ENCODE measurements around the gene PCDH15.

PCDH15 gene

DNA sequence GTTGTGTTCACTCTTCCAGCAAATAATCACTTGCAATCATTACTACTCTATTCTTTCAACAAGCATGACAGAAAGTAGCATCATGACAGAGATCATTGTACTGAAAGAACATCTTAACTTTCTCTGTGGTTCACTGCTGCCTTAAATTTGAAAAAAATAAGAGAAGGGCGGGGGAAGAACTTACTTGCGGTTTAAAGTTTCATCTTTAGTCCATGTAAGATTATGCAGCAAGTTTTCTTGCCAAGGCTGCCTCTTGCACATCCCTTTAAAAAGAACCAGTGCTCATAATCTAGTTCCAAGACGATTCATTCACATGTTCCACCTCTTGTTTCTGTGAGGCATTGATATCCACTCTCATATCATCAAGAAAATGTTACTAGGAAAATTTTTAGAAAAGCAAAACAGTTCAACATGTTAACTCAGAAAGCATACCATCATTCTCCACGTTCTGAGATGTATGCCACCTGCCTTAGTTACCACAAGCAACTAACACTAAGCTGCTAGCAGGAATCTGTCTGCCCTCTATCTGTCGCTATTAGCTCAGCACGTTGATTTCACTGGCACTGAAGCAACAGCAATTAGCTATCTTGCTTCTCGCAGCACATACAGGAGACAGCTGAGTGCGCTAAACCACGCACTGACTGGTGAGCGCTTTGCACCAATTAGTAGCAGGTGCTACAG, at the start of gene PCDH15:
TSS of gene PCDH15 (minus strand) at position 491 of the 681 bp plus-strand sequence. CDS start 136,969 bp downstream, outside the sequence.
- no peak for DNase-seq

DNA sequence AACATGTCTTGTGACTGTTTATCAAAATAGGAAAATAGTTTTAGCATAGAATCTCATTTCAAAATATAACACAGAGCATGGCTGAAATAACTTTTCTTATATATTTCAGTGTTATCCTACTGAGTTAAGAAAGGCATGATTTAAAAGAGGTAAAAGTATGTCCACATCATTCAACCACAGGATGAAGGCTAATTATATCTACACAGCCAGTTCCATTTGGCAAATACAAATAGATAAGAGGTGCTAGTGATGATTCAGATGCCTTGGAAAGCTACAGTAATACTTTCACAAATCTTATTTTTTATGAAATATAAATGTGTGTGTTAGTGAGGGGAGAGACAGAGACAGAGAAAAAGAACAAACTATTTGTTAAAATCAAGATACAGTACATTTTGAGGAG, 42.9 kb upstream of the PCDH15 start:
- no peak for DNase-seq

DNA sequence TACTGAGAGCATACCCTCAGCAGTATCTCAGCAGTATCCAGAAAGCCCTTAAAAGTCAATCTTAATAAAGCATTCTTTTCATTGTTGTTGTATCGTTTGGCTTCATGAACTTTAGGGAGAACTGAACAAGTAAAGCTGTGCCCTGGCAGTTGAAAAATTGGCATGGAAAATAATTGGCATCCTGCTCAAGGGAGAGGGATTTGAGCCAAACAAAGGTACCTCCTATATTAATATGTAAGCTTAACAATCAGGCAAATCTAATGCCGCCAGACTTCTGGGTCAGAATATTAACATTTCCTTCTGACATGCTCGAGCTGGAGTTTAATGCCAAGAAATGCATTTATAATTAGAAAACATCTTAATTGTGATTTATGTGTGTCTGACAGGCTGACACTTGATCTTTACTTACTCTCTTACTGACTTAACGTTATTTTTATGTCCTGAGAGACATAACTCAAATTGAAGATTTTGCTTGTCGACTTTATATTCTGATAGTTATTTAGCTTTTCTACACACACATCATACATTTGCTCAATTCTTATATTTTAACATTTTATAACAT, 42.1 kb upstream of the PCDH15 start:
- DNase-seq = no peak

DNA sequence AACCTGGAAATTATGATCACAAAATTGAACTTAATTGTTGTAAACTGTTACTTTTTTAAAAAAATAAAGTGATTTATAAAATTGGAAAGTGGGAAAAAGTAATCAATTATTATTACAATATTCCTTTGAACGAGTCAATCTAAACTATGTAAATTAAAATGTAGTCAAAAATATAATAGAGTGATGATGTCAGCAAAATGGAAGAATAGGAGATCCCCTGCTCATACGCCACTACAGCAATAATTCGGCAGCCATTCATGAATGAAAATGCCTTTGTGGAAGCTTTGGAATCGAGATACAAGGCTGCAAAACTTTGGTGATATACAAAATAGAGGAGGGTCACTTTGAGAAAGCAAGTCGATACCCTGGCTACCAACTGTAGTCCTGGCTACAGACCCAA, 36.4 kb upstream of the PCDH15 start:
- DNase-seq = no peak

DNA sequence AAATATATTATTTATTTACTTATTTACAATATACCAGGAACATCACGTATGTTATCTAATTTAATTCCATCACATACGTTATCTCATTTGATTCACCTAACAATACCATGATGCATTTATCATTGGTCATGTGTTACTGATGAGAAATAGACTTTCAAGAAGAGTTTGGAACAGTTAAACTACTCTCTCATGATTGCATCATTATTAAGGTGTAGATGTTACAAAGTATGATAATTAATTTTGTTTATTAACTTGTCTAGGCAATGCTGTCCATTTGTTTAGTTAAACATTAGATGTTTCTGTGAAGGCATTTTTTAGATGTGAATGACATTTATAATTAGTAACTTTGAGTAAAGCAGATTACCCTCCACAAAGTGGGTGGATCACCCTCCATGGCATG, 32.0 kb upstream of the PCDH15 start:
- no peak for DNase-seq

DNA sequence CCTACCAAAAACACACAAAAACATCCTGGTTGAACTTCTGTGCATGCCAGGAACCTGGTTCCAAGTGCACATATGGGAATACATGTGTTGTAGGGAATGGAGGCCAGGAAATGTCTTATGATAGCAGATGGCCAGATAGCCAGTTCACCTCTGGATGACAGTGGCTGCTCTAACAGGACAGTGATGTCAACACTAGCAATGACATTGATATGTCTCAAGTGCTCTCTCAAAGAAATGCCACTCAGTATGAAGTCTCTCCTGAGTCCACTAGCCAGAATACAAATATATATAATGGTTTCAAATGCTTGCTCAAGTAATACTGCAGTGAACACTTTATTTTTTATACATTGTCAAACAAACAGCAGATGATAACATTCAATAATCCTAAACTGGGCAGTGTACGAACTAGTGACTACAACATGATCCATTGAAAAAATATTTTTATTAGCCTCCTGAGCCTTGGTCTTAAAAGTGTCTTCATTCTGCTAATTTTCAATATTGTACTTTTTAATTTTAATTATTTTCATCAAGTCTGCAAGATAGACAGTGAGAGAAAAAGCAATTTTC, 26.0 kb upstream of the PCDH15 start:
- DNase-seq = no peak

DNA sequence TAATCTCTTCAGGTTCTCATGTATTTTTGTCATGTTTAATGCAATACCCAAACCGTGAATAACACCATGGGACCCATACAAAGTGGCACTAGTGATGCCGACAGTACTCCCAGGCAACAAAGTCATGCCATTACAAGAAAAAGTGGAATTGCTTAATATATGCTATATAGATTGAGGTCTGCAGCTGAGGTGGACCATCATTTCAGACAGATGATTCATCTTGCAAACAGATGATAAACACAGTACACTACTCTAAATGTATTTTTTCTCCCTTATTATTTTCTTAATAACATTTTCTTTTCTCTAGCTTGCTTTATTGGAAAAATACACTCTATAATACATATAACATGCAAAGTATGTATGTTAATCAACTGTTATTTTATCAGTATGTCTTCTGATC, 14.6 kb upstream of the PCDH15 start:
- no peak for DNase-seq

DNA sequence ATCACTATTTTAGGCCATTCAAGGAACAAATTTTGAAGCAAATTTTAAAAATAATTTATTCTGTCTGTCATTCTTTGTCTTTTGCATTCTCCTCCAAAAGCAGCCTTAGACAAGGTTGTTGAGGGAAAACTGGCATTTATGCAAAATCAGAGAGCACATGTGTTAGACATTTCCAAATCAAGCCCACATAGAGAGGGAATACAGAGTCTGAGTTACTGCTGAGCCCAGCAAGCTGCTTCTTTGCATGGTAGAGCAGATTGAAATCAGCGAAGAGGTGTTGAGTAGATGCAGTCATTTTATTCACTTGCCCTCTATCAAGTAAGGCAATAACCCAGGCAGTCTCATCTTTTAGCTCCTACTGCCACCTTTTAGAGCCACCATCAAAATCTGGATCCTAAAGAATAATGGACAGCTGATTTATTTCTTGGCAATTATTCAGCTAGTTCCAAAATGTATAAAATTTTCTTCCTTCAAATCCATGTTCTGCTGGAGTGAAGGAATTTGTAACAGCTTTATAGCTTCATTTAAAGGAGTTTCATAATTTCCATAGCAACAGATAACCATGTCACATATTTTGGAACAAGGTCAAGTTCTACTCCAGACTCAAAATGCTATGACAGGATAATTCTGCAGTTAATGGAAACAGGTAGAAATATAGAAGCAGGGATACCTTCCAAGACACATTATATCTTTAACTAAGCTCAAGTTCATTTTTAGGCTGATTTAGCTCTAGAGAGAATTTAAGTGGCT, 7.3 kb upstream of the PCDH15 start:
- no peak for DNase-seq

DNA sequence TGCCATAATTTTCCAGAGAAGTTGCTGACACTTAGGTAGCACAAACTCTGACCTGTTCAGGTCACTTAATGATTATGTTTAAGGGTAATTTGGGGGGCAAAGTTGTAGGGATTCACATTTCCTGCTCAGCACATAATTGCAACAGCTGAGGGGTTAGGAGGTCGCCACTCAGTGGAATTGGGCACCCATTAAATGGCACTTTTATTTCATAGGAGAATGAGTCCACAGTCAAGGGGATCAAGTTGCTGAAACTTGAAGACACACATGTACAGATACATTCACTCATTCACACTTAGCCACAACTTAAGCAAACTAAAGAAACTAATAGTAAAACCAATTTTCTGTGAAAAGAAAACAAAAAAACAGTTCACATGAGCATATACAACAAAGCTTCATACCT, 1.5 kb downstream of the PCDH15 start:
- no peak for DNase-seq

DNA sequence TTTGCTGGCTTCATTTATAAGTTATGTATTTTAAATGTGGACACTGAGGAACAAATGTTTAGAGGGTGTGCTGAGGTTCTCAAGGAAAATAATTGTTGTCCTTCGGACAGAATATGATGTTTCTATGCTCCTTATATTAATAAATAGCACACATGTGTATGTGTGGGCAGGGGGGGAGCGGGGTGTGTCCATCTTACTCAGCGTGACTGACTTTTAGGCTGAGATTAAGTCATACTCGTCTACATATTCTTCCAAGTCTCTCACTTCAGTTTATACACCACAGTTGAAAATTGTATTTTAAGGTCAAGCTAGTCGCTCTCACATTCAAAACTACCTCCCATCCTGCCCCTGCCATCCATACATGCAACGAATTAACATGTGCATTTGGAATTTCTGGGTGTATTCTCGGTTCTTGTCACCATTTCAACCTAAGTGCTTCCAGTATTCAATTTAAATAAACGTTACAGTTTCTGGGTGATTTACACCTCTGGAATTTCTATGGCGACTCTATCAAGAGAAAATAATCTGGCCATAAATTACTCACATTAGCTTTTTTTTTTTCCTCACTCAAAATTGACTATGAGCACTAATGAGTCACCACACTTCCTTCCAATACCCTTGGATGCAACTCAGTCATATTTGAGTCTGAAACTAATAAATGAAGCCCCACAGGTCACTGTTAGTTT, 3.3 kb downstream of the PCDH15 start:
- no peak for DNase-seq

DNA sequence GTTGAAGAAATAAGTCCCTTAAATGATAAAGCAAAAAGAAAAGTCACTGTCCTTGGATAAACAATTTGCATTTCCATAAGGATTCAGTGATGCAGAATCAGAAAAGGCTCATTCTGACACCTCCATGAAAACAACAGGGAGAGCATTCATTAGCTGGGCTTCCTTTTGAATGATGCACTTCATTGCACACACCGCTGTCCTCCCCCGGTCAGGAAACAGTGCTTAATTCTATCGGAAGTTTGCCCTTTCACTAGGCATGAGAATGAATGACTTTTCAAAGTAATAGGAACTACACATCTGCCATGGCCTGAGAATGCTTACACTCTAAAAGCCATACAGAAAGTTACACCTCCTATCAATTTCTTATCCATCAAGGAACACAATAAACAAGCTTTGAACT, 4.2 kb downstream of the PCDH15 start:
- no peak for DNase-seq

DNA sequence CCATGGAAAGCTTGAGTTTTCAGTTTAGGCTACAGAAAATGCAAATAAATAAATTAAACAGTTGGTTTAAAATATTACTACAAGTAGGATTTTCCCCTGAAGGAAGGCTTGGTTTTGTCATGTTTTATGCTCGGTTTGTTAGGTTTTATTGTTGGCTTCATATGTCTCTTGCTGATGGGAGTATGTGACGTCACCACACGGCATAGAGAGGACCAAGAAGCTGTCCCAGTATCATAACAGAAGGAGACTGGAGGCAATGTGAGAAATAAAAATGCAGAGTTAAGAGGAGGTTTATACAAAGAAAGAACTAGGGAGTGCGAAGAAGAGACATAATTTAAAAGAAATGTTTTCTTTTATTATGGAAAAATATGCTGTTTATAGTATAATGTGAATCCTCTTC, 24.4 kb downstream of the PCDH15 start:
- no peak for DNase-seq

DNA sequence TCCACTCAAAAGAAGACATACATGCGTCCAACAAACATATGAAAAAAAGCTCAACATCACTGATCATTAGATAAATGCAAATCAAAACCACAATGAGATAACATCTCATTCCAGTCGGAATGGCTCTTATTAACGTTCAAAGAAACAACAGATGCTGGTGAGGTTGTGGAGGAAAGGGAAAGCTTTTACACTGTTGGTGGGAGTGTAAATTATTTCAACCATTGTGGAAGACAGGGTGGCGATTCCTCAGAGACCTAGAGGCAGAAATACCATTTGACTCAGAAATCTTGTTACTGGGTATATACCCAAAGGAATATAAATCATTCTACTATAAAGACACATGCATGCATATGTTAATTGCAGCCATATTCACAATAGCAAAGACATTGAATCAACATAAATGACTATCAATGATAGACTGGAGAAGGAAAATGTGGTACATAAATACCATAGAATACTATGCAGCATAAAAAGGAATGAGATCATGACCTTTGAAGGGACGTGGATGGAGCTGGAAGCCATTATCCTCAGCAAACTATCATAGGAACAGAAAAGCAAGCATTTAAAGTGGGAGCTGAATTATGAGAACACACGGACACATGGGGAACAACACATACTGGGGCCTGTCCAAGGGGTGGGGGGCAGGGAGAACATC, 28.4 kb downstream of the PCDH15 start:
- DNase-seq = no peak

DNA sequence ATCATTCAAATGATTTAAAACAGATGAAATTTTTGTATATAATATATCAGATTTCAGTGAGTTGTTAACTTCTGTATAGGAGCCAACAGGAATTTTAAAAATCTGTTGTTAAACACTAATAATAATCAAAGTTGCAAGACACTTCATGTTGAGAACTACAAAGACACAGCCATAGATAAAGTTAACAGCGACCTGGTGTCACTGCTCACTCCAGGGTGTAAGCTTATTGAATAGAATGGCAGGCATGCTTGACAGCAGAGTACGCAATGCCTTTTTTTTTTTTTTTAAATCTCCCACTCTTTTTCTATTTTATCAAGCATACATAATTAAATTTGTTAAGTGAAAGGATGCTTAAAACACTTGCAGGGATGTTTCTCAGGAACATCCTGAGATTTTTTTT, 32.0 kb downstream of the PCDH15 start:
- no peak for DNase-seq

DNA sequence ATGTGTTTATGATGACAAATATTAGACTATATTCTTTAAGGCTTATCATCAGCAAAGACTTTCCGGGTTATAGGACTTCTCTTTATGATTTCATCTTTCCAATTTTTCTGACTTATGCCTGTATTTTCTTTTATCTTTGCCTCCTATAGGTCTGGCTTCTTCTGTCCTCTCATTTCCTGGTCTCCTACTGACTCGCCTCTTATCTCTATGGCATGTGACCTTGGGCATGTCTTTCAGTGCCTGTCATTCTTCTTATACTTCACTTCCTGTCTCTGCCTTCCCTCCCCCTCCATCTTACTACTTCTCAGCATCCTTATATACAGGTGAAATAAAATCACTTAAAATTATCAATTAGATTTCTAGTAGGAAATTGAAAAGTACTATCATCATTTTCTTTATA, 42.2 kb downstream of the PCDH15 start:
- DNase-seq = no peak

DNA sequence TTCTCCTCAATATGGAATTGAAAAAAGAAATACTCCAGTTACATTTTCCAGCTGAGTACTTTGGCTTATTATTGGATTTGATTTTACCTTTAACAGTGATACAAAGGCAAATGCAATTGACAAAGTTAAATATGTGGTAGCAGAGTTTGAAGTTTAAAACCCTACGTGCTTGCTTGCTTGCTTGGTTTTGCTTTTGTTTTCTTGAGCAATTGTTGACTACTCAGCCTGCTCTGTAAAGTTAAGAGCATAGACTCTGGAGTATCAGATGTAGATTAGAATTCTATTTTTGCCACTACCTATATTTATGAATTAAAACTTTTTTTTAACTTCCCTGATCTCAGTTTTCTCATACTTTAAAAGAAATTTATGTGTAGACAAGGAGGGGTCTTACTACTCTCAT, 51.4 kb downstream of the PCDH15 start:
- DNase-seq = no peak

DNA sequence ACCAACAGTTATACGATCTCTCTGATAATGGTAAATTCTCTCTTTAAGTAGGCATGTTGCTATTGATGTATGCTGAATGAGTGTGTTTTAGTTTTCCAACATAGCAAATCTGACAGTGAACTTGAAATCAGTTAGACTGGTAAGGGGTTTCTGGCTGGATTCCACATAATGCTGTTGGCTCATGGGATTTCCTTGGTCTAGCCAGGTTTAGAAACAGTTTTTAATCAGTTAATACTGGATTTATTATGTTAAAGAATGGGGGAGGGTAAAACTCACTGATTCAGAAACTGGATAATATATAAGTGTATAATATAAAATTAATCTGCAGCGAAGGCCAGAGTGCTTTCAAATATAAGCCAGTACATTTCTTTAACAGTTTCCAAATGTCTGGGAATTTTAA, 55.6 kb downstream of the PCDH15 start:
- no peak for DNase-seq

DNA sequence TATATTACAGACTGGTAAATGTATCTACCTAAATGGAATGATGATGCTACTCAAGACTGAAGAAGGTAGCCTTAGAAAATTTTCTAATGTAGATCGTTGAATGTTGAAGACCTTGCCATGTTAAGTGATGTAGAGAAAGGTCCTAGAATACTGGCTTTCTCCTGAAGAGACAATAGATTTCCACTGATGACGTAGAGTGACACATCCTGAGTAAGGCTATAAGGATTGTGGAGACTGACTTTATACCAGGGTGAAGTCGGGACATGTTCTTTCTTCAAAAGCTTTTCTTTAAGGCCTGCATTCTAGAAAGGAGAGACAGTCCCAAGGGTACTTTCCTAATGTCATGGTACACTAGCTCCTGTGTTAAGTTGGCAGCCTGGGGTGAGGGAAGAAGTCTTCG, 58.6 kb downstream of the PCDH15 start:
- DNase-seq = no peak

DNA sequence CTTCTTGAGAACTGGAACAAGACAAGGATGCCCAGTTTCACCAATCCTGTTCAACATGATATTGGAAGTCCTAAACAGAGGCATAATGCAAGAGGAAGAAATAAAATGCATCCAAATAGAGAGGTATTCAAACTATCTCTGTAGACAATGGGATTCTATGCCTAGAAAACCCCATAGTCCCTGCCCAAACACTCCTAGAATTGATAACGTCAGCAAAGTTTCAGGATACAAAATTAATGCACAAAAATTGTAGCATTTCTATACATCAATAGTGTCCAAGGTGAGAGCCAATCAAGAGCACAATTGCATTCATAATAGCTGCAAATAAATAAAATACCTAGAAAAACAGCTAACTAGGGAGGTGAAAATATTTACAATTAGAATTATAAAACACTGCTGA, 72.5 kb downstream of the PCDH15 start:
- DNase-seq = no peak

DNA sequence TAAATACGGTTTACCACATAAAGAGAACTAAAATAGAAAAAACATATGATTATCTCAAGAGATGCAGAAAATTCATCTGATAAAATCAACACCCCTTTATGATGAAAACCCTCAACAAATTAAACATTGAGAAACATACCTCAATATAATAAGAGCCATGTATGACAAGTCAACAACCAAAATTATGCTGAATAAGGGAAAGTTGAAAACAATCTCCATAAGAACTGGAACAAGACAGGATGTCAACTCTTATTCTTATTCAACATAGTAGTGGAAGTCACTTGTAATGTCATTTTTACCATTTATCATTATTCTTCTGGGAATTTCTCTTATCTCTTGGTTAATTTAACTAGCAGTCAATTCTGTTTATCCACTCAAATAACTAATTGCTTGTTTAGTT, 79.0 kb downstream of the PCDH15 start:
- no peak for DNase-seq

DNA sequence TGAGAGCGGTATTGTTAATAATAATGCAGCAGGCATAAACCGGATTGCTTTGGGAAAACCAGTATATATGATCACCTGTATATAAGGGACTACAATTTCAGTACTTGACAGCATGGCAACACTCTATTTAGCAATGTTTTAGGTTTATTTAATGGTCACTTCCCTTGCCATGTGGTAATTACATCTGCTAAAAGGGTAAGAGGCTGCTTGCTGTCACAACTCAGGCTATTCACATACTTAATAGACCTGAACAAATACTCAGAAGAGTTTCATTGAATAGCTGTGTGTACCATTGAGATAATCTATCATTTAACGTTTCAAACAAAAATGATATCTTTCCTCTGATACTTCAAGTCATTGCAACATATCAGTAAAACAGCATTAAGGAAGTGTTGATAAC, 90.1 kb downstream of the PCDH15 start:
- DNase-seq = no peak

DNA sequence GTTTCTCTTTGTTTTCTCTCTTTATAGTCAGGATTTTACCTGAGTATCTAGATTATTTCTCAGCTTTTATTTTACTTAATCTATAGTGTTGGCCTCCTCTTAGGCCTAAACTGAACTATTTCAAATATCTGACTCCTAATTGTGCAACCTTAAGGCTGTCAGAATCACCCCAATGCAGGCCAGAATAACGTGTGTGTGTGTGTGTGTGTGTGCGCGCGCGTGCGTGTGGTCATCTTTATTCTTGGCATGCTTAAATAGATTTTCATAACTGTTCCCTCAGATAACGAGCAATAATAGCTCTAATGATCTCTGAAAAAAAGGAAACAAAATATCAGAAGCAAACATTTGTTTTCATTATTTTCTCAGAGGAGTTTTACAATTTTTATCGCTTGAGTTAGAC, 92.4 kb downstream of the PCDH15 start:
- no peak for DNase-seq

DNA sequence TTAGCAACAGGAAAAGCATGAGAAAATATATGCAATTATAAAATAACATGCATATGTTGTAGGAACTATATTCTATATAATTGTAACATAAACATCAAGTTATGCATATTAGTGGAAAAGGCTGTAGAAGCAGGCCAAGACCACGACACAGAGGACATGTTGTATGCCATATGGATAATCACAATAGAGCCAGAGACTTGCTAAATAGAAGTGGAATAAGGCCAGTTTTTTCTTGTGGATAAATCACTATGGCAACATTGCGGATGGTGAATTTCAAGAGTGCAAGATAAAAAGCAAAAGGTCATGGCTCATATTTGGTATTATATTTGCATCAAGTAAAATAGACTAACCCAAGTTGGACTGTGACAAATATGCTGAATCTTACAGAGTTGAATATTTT, 93.0 kb downstream of the PCDH15 start:
- DNase-seq = no peak
